ENCODE results near the gene CA6.
"Not testable (repeated sequence)": the region's sequence is repeated elsewhere in the genome, so short reads cannot be mapped to it uniquely, and the experiment has no call there.

Gene CA6

GRCh38 chr1:8992936-8993687 lies 47.4 kb downstream of the CA6 start:
- no peak overlapping the region for H3K4me3 ChIP-seq (ENCODE audit: low read length)
- TF ChIP-seq, protein P1, sequence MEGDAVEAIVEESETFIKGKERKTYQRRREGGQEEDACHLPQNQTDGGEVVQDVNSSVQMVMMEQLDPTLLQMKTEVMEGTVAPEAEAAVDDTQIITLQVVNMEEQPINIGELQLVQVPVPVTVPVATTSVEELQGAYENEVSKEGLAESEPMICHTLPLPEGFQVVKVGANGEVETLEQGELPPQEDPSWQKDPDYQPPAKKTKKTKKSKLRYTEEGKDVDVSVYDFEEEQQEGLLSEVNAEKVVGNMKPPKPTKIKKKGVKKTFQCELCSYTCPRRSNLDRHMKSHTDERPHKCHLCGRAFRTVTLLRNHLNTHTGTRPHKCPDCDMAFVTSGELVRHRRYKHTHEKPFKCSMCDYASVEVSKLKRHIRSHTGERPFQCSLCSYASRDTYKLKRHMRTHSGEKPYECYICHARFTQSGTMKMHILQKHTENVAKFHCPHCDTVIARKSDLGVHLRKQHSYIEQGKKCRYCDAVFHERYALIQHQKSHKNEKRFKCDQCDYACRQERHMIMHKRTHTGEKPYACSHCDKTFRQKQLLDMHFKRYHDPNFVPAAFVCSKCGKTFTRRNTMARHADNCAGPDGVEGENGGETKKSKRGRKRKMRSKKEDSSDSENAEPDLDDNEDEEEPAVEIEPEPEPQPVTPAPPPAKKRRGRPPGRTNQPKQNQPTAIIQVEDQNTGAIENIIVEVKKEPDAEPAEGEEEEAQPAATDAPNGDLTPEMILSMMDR (conservative IDR thresholded peaks at IDR 0.05; ENCODE audit: low read length): peak; percentile 30
- DNase-seq (ENCODE audit: low read depth): no peak

GRCh38 chr1:8993962-8994675 lies 48.5 kb downstream of the CA6 start:
- DNase-seq (ENCODE audit: low read depth); H3K4me3 ChIP-seq (ENCODE audit: low read length): not testable (repeated sequence)

GRCh38 chr1:9001534-9002214 lies 56.0 kb downstream of the CA6 start:
- DNase-seq (ENCODE audit: low read depth); H3K4me3 ChIP-seq (ENCODE audit: low read length): not testable (repeated sequence)

- not testable (repeated sequence) for DNase-seq (ENCODE audit: low read depth)
Observed at GRCh38 chr1:9002215-9002560, 56.5 kb downstream of the CA6 start.

DNA sequence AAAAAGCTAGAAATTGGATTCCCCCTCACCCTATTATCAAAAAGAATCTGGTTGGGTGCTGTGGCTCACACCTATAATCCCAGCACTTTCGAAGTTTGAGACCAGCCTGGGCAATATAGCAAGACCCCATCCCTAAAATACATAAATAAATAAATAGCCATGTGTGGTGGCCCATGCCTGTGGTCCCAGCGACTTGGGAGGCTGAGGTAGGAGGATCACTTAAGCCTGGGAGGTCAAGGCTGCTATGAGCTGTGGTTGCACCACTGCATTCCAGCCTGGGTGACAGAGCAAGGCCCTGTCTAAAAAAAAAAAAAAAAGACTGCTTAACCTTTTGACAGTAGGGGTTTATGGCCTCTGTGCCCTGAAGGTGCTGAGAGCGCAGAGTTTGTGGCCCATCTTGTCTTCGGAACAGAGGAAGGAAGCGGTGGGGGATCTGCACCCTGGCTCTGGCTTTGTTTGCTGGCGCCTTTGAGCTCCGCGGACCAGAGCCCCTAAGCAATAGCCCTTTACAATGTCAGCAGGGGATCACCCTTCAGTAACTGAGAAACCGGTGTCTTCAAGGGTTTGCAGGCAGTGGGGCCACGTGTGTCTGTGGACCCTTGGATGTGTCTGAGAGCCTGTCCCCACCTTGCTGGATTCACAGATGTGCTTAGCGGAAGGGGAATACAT lies 58.5 kb downstream of the CA6 start:
- TF ChIP-seq, protein P1 (conservative IDR thresholded peaks at IDR 0.05; ENCODE audit: low read length): no peak
- H3K4me3 ChIP-seq (ENCODE audit: low read length): no peak overlapping the region
- DNase-seq (ENCODE audit: low read depth): no peak

More at GRCh38 chr1:9002215-9002560, 56.5 kb downstream of the CA6 start:
- not testable (repeated sequence) for H3K4me3 ChIP-seq (ENCODE audit: low read length)

GRCh38 chr1:9004700-9005394 lies 59.2 kb downstream of the CA6 start:
- peak; percentile 88 for DNase-seq (ENCODE audit: low read depth)
- no peak overlapping the region for H3K4me3 ChIP-seq (ENCODE audit: low read length)
- TF ChIP-seq, protein P1 (conservative IDR thresholded peaks at IDR 0.05; ENCODE audit: low read length): peak; percentile 94

- TF ChIP-seq, protein P1 (conservative IDR thresholded peaks at IDR 0.05; ENCODE audit: low read length): no peak
- DNase-seq (ENCODE audit: low read depth): no peak
- no peak overlapping the region for H3K4me3 ChIP-seq (ENCODE audit: low read length)
Observed at GRCh38 chr1:9005395-9005708, 59.7 kb downstream of the CA6 start.

GRCh38 chr1:9006956-9007615 lies 61.4 kb downstream of the CA6 start:
- DNase-seq (ENCODE audit: low read depth): no peak
- TF ChIP-seq, protein P1 (conservative IDR thresholded peaks at IDR 0.05; ENCODE audit: low read length): no peak

More at GRCh38 chr1:9006956-9007615, 61.4 kb downstream of the CA6 start:
- H3K4me3 ChIP-seq (ENCODE audit: low read length): no peak overlapping the region

Measured in AG10803 (cell line).